Prostate gland (tissue), 2 donors: Measurements from ENCODE around the gene PCDHGA1. TPM values are rescaled to one million over a fixed set of nuclear protein-coding genes. Genes with fewer than 3 reads are reported as not detected.

Source experiments
- DNase-seq: peaks from one replicate; pipeline ENCODE4 v3.0.0-alpha.2; 2019; ENCODE audit warnings: low spot score
- H3K27ac ChIP-seq, 2 donors: fragments of 200-600 bp; sonication (generic); 2 replicates each; pipeline ENCODE4 v1.5.1; 2017 to 2019
- H3K27me3 ChIP-seq: fragments of 200-600 bp; sonication (generic); replicated peaks from 2 replicates; pipeline ENCODE4 v1.5.1; 2019; ENCODE audit not compliant: insufficient read depth
- H3K36me3 ChIP-seq, 2 donors: fragments of 200-600 bp; sonication (generic); 1 replicate in 1 of 2; 2 replicates in 1 of 2; pipeline versions ENCODE4 v1.5.1 to v1.8.1; 2017 to 2019
- H3K4me1 ChIP-seq: fragments of 200-600 bp; sonication (generic); replicated peaks from 2 replicates; pipeline ENCODE4 v1.5.1; 2019
- H3K4me3 ChIP-seq, 2 donors: fragments of 200-600 bp; sonication (generic); 2 replicates each; pipeline ENCODE4 v1.5.1; 2017 to 2019
- H3K9me3 ChIP-seq: fragments of 200-600 bp; sonication (generic); 2 replicates; pipeline ENCODE4 v1.5.1; 2017
- CTCF ChIP-seq, 4 experiments: fragments of 200-600 bp in 2 of 4; fragments of 450-650 bp in 2 of 4; sonication (generic) in 2 of 4; IDR thresholded peaks; 1 replicate in 3 of 4; 2 replicates in 1 of 4; pipeline ENCODE4 v1.5.1; 2016 to 2019; ENCODE audit warnings: antibody characterized with exemption in 4 of 4, mild to moderate bottlenecking in 2 of 4, moderate library complexity in 2 of 4
- POLR2A ChIP-seq: fragments of 450-650 bp; IDR thresholded peaks from one replicate; pipeline ENCODE4 v1.6.1; 2016; ENCODE audit warnings: antibody characterized with exemption, mild to moderate bottlenecking
- POLR2AphosphoS5 ChIP-seq: sonication (generic); formaldehyde crosslinking; IDR thresholded peaks from one replicate; pipeline ENCODE4 v1.6.1; 2017; ENCODE audit warnings: antibody characterized with exemption
- WGBS: methylation state at CpG from one replicate; pipeline ENCODE4 v1.1.5; 2018; 5-methylcytosine and 5-hydroxymethylcytosine counted together
- intact Hi-C: fragments of 100-400 bp; cut with DNase I; formaldehyde crosslinking; loops from one replicate; pipeline ENCODE4 v1.14.2; 2022
- total RNA-seq, 2 donors: library from RNA; depleted of rRNA; stranded (reverse); fragments of >200 nt; gene quantifications; one replicate each; pipeline ENCODE4 v1.1.0, GENCODE V29; 2016

The PCDHGA1 gene
- total RNA-seq, 2 donors from 2014 or later: 0.64 to 4.8 TPM

GRCh38 chr5:141513627-141514329, 183.5 kb downstream of the PCDHGA1 start:
- 1% methylated on average over 29 of the region's 29 CpGs for WGBS
- Histone ChIP-seq H3K4me1 (peaks cover 4% of the 10 kb centered on the region), H3K36me3 (no peaks in the 10 kb centered on the region), H3K27me3 (no peaks in the 10 kb centered on the region), H3K9me3 (no peaks in the 10 kb centered on the region), H3K27ac (peak overlapping the region; percentile 84 to 87), H3K4me3 (peak overlapping the region; percentile 50 to 51)
- intact Hi-C loops: loop anchor here (5.0 kb wide), 1 partner anchor 36 kb away; the partner anchor contains the start of gene PCDHGC3
- peak; percentile 70 for DNase-seq
- peak; percentile 29 for TF ChIP-seq POLR2AphosphoS5
- TF ChIP-seq POLR2A: peak; percentile 46
- no peak for TF ChIP-seq CTCF (IDR thresholded peaks at IDR 0.05)

GRCh38 chr5:141514330-141515133, 184.2 kb downstream of the PCDHGA1 start:
- Histone ChIP-seq H3K27ac (peak overlapping the region; percentile 84 to 87), H3K27me3 (no peaks in the 10 kb centered on the region), H3K9me3 (no peaks in the 10 kb centered on the region), H3K4me3 (no peak overlapping the region), H3K4me1 (peaks cover 4% of the 10 kb centered on the region), H3K36me3 (no peaks in the 10 kb centered on the region)
- DNase-seq: peak; percentile 68
- no peak for TF ChIP-seq POLR2AphosphoS5
- TF ChIP-seq CTCF (IDR thresholded peaks at IDR 0.05): no peak
- TF ChIP-seq POLR2A: no peak
- intact Hi-C loops: loop anchor here (5.0 kb wide), 1 partner anchor 37 kb away; the partner anchor contains the start of gene PCDHGC3
- WGBS: 25% methylated on average over 6 of the region's 6 CpGs

- TF ChIP-seq CTCF (IDR thresholded peaks at IDR 0.05) (no peak), POLR2A (no peak), POLR2AphosphoS5 (no peak)
- no peak overlapping the region for H3K4me3 ChIP-seq
- H3K27ac ChIP-seq: peak overlapping the region; percentile 84 to 87
- peaks cover 4% of the 10 kb centered on the region for H3K4me1 ChIP-seq
- WGBS: 78% methylated on average over 3 of the region's 3 CpGs
- no peaks in the 10 kb centered on the region for H3K36me3 ChIP-seq
- no peak for DNase-seq
- intact Hi-C loops: no loop called here
- H3K9me3 ChIP-seq: no peaks in the 10 kb centered on the region
- H3K27me3 ChIP-seq: no peaks in the 10 kb centered on the region
Measured at GRCh38 chr5:141515141-141515540, 184.8 kb downstream of the PCDHGA1 start.

- Histone ChIP-seq H3K36me3 (no peaks in the 10 kb centered on the region), H3K9me3 (no peaks in the 10 kb centered on the region), H3K4me1 (peaks cover 4% of the 10 kb centered on the region), H3K4me3 (no peak overlapping the region), H3K27me3 (no peaks in the 10 kb centered on the region), H3K27ac (peak overlapping the region in 1 of 2 donors; percentile 87)
- no peak for TF ChIP-seq CTCF (IDR thresholded peaks at IDR 0.05)
- no peak for TF ChIP-seq POLR2AphosphoS5
- TF ChIP-seq POLR2A: no peak
- 86% methylated on average over 4 of the region's 4 CpGs for WGBS
- no peak for DNase-seq
- intact Hi-C loops: no loop called here
Measured at GRCh38 chr5:141515946-141516671, 185.8 kb downstream of the PCDHGA1 start.
